ENCODE results near the gene IQGAP1. TPM values are rescaled to one million over a fixed set of nuclear protein-coding genes. Genes with fewer than 3 reads are reported as not detected.
A peak's percentile ranks its signal among the peaks of the same experiment; 100 is the strongest.

IQGAP1 gene
- total and polyA plus RNA-seq, 2 of the 13 experiments (the other 11 are each of a cell fraction or from before 2014, with no cell fraction given) = 29.5 to 37.9 TPM

GRCh38 chr15:90530250-90531051 is 142.4 kb downstream of the IQGAP1 start (continued):
- TF ChIP-seq THAP8 (CRISPR knock-in tag; IDR thresholded peaks at IDR 0.05; ENCODE audit: borderline replicate concordance) (0 out of 2 replicates have a peak, but pooled peaks have one; percentile 9), ZNF383 (CRISPR knock-in tag; IDR thresholded peaks at IDR 0.05; ENCODE audit: borderline replicate concordance) (no peak), ZNF124 (CRISPR knock-in tag; IDR thresholded peaks at IDR 0.05) (no peak), ZNF770 (CRISPR knock-in tag; IDR thresholded peaks at IDR 0.05) (0 out of 2 replicates have a peak, but pooled peaks have one; percentile 7), HBP1 (CRISPR knock-in tag; IDR thresholded peaks at IDR 0.05; ENCODE audit: low read depth) (no peak), ZNF776 (CRISPR knock-in tag; IDR thresholded peaks at IDR 0.05) (no peak), CAMTA2 (CRISPR knock-in tag; IDR thresholded peaks at IDR 0.05; ENCODE audit: borderline replicate concordance) (no peak), DPF2 (CRISPR knock-in tag; IDR thresholded peaks at IDR 0.05; ENCODE audit: borderline replicate concordance, low read depth) (no peak), ASH2L (IDR thresholded peaks at IDR 0.05; ENCODE audit: insufficient read length, low read depth, low read length) (peak; percentile 33), TBX2 (CRISPR knock-in tag; IDR thresholded peaks at IDR 0.05; ENCODE audit: borderline replicate concordance) (peak; percentile 32; the same call in 1 of the 2 replicates), SUZ12 (IDR thresholded peaks at IDR 0.05; ENCODE audit: low read depth, low read length) (no peak), ZNF234 (CRISPR knock-in tag; conservative IDR thresholded peaks at IDR 0.05) (peak; percentile 45; the same call in 1 of the 2 replicates), STAG1 (CRISPR knock-in tag; IDR thresholded peaks at IDR 0.05) (no peak), NBN (conservative IDR thresholded peaks at IDR 0.05) (no peak), THAP9 (CRISPR knock-in tag; IDR thresholded peaks at IDR 0.05; ENCODE audit: borderline replicate concordance) (no peak), ATF2 (CRISPR knock-in tag; IDR thresholded peaks at IDR 0.05) (no peak), ZNF510 (CRISPR knock-in tag; IDR thresholded peaks at IDR 0.05; ENCODE audit: low read depth) (no peak), NR2F1 (CRISPR knock-in tag; IDR thresholded peaks at IDR 0.05) (no peak)

Measured in HepG2 (cell line).